Left lung (tissue), 10 donors: ENCODE measurements around the gene PPP1R13B. TPM values are rescaled to one million over a fixed set of nuclear protein-coding genes. Genes with fewer than 3 reads are reported as not detected.
A peak's percentile ranks its signal among the peaks of the same experiment; 100 is the strongest.

Experiments used
- ATAC-seq: fragments of 200-7000 bp; cut with Tn5 transposase; one replicate; pipeline ENCODE4 v1.9.1; 2020; ENCODE audit warnings: moderate library complexity
- DNase-seq, 4 donors: peaks; one replicate each; pipeline ENCODE4 v3.0.0-alpha.2; 2013 to 2020
- H3K27ac ChIP-seq, 2 donors: fragments of 200-600 bp; sonication (generic) in 1 of 2; one replicate each; pipeline versions ENCODE4 v1.5.0 to v1.8.0; 2020 to 2021
- H3K27me3 ChIP-seq, 2 donors: fragments of 200-600 bp; sonication (generic) in 1 of 2; one replicate each; pipeline versions ENCODE4 v1.5.0 to v1.8.0; 2020 to 2021
- H3K36me3 ChIP-seq, 2 donors: fragments of 200-600 bp; sonication (generic) in 1 of 2; one replicate each; pipeline versions ENCODE4 v1.5.0 to v1.8.0; 2020 to 2021
- H3K4me1 ChIP-seq, 2 donors: fragments of 200-600 bp; one replicate each; pipeline ENCODE4 v1.8.0; 2021
- H3K4me3 ChIP-seq, 2 donors: fragments of 200-600 bp; sonication (generic) in 1 of 2; one replicate each; pipeline versions ENCODE4 v1.5.0 to v1.8.0; 2020 to 2021; ENCODE audit warnings: mild to moderate bottlenecking in 1 of 2
- H3K9me3 ChIP-seq, 2 donors: fragments of 200-600 bp; sonication (generic) in 1 of 2; one replicate each; pipeline versions ENCODE4 v1.5.0 to v1.8.0; 2020 to 2021
- CTCF ChIP-seq, 2 donors: fragments of 200-600 bp; sonication (generic) in 1 of 2; IDR thresholded peaks; one replicate each; pipeline versions ENCODE4 v1.5.0 to v1.8.0; 2021; ENCODE audit warnings: antibody characterized with exemption in 2 of 2
- intact Hi-C, 2 donors: fragments of 100-400 bp; cut with DNase I; formaldehyde crosslinking; loops; one replicate each; pipeline versions ENCODE4 v1.11.2 to v1.14.2; 2022
- polyA plus RNA-seq, 6 donors: library from polyadenylated mRNA; unstranded; fragments of 120-200 nt; gene quantifications; one replicate each; pipeline ENCODE4 v1.2.1, GENCODE V29; 2013; ENCODE audit not compliant: insufficient read length in 6 of 6
- total RNA-seq, 2 donors: library from RNA; stranded (reverse); fragmentation: NEBNext Ultra II Directional; extraction: Animal tissue kit (Norgen Biotek cat#: 25700); gene quantifications; one replicate each; pipeline ENCODE4 v1.2.1, GENCODE V29; 2021
- donor health status: DM: no; HTN: yes; CAD: no.
- donor health status: DM: no; HTN: no; CAD: no.

PPP1R13B gene
- total and polyA plus RNA-seq, 8 donors: 48.0 to 86.9 (median 61.7) TPM

GRCh38 chr14:103705118-103705503, 142.3 kb downstream of the PPP1R13B start:
- intact Hi-C loops: no loop called here
- H3K4me3 ChIP-seq: no peak overlapping the region
- no peak for TF ChIP-seq CTCF (IDR thresholded peaks at IDR 0.05)
- H3K9me3 ChIP-seq: no peaks in the 10 kb centered on the region
- ATAC-seq: peak; percentile 86
- no peaks in the 10 kb centered on the region for H3K27me3 ChIP-seq
- peak; percentile 54 to 87 (median 84) for DNase-seq
- peaks cover 0 to 90% of the 10 kb centered on the region in 2 donors for H3K36me3 ChIP-seq
- peak overlapping the region; percentile 48 to 51 for H3K27ac ChIP-seq
- H3K4me1 ChIP-seq: peaks cover 7 to 33% of the 10 kb centered on the region in 2 donors

GRCh38 chr14:103704708-103705107, 142.7 kb downstream of the PPP1R13B start:
- Histone ChIP-seq H3K4me3 (no peak overlapping the region), H3K4me1 (peaks cover 7 to 33% of the 10 kb centered on the region in 2 donors), H3K36me3 (peaks cover 0 to 91% of the 10 kb centered on the region in 2 donors), H3K9me3 (no peaks in the 10 kb centered on the region), H3K27me3 (no peaks in the 10 kb centered on the region), H3K27ac (peak overlapping the region; percentile 48 to 51)
- intact Hi-C loops: no loop called here
- DNase-seq: peak in 1 of 4 donors; percentile 67
- no peak for ATAC-seq
- TF ChIP-seq CTCF (IDR thresholded peaks at IDR 0.05): no peak

- Histone ChIP-seq H3K27ac (no peak overlapping the region), H3K9me3 (no peaks in the 10 kb centered on the region), H3K4me3 (no peak overlapping the region), H3K36me3 (peaks cover 0 to 94% of the 10 kb centered on the region in 2 donors), H3K4me1 (peaks cover 7 to 38% of the 10 kb centered on the region in 2 donors), H3K27me3 (no peaks in the 10 kb centered on the region)
- intact Hi-C loops: no loop called here
- no peak for ATAC-seq
- DNase-seq: peak in 1 of 4 donors; percentile 57
- no peak for TF ChIP-seq CTCF (IDR thresholded peaks at IDR 0.05)
These were observed 143.7 kb downstream of the PPP1R13B start for GRCh38 chr14:103703433-103704385.

GRCh38 chr14:103702497-103703432, 144.6 kb downstream of the PPP1R13B start:
- Histone ChIP-seq H3K9me3 (no peaks in the 10 kb centered on the region), H3K4me3 (no peak overlapping the region), H3K4me1 (peaks cover 7 to 47% of the 10 kb centered on the region in 2 donors), H3K27me3 (no peaks in the 10 kb centered on the region), H3K27ac (no peak overlapping the region), H3K36me3 (peaks cover 0 to 94% of the 10 kb centered on the region in 2 donors)
- DNase-seq: peak in 1 of 4 donors; percentile 39
- ATAC-seq: no peak
- TF ChIP-seq CTCF (IDR thresholded peaks at IDR 0.05): no peak
- intact Hi-C loops: no loop called here
